ENCODE measurements around the gene TMSB15C.

GRCh38 chrX:104041003-104041402 is 35.0 kb downstream of the TMSB15C start:
- no peak for TF ChIP-seq CTCF (IDR thresholded peaks at IDR 0.05)
- TF ChIP-seq POLR2AphosphoS5 (IDR thresholded peaks at IDR 0.05), result no peak
- TF ChIP-seq POLR2A (IDR thresholded peaks at IDR 0.05), result no peak

All from gastroesophageal sphincter (tissue), 3 donors.